ENCODE results near the gene SLC17A7. TPM values are rescaled to one million over a fixed set of nuclear protein-coding genes. Genes with fewer than 3 reads are reported as not detected.
A peak's percentile ranks its signal among the peaks of the same experiment; 100 is the strongest.

Gene SLC17A7
- total and polyA plus RNA-seq, 2 of the 13 experiments (the other 11 are each of a cell fraction or from before 2014, with no cell fraction given) = 0.32 TPM; not detected in 1

DNA sequence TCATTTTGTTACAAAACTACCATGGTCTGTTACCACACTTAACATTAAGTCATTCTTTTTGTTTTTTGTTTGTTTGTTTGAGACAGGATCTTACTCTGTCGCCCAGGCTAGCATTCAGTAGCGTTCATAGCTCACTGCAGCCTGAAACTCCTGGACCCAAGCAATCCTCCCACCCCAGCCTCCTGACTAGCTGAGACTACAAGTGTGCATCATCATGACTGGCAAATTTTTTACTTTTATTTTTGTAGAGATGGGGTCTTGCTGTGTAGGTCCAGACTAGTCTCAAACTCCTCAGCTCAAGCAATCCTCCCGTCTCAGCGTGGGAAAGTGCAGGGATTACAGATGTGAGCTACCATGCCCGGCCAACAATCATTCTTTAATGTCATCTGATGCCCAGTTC is 15.0 kb upstream of the SLC17A7 start:
- TF ChIP-seq SMAD3 (CRISPR knock-in tag; IDR thresholded peaks at IDR 0.05) (no peak), NFE2L2 (IDR thresholded peaks at IDR 0.05; ENCODE audit: low read length) (peak; percentile 62), ZNF143 (CRISPR knock-in tag; IDR thresholded peaks at IDR 0.05) (no peak), NR2C2 (CRISPR knock-in tag; IDR thresholded peaks at IDR 0.05; ENCODE audit: borderline replicate concordance) (no peak)
- TF ChIP-seq, protein P1, sequence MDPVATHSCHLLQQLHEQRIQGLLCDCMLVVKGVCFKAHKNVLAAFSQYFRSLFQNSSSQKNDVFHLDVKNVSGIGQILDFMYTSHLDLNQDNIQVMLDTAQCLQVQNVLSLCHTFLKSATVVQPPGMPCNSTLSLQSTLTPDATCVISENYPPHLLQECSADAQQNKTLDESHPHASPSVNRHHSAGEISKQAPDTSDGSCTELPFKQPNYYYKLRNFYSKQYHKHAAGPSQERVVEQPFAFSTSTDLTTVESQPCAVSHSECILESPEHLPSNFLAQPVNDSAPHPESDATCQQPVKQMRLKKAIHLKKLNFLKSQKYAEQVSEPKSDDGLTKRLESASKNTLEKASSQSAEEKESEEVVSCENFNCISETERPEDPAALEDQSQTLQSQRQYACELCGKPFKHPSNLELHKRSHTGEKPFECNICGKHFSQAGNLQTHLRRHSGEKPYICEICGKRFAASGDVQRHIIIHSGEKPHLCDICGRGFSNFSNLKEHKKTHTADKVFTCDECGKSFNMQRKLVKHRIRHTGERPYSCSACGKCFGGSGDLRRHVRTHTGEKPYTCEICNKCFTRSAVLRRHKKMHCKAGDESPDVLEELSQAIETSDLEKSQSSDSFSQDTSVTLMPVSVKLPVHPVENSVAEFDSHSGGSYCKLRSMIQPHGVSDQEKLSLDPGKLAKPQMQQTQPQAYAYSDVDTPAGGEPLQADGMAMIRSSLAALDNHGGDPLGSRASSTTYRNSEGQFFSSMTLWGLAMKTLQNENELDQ (CRISPR knock-in tag; IDR thresholded peaks at IDR 0.05; ENCODE audit: borderline replicate concordance) = no peak
- no TSS peak for BruUV-seq (replicated peaks)
- Histone ChIP-seq H3K4me2 (ENCODE audit: low read depth, low read length) (no peak overlapping the region), H3K4me1 (ENCODE audit: insufficient read depth, low read length) (peaks cover 18% of the 10 kb centered on the region), H3K4me3 (replicated peaks in 1 of 3; ENCODE audit: insufficient read depth in 1 of 3, low read depth in 2 of 3, low read length in 3 of 3) (no peak overlapping the region), H3K27ac (ENCODE audit: extremely low read length, insufficient read depth, low read length) (no peak overlapping the region), H4K20me1 (ENCODE audit: insufficient read depth, low read length) (no peaks in the 10 kb centered on the region), H2AFZ (ENCODE audit: low read length) (no peak overlapping the region), H3K36me3 (replicated peaks in 1 of 2; ENCODE audit: control insufficient read depth in 1 of 2, insufficient read depth in 2 of 2, low read length in 2 of 2) (peaks cover 0 to 1% of the 10 kb centered on the region in 2 experiments; a peak in 1 of 5 replicates), H3K9ac (ENCODE audit: insufficient read depth, low read depth, low read length) (no peak overlapping the region), H3K9me3 (ENCODE audit: low read length) (no peaks in the 10 kb centered on the region), H3K27me3 (ENCODE audit: control insufficient read depth in 1 of 2, insufficient read depth in 2 of 2, low read length in 2 of 2) (no peaks in the 10 kb centered on the region; a peak in 1 of 5 replicates), H3K79me2 (ENCODE audit: insufficient read depth, low read length) (peaks cover 16% of the 10 kb centered on the region)
- ChIA-PET CTCF (ENCODE audit: low intra/inter-chr PET ratio, low total read pairs) (no interaction called here), POLR2A (interaction anchor here (2.5 kb wide), 1 partner anchor 184 kb away, joined by 8 read pairs; the partner anchor contains the start of gene RRAS)
- ATAC-seq = no peak
- intact Hi-C loops (cut with micrococcal nuclease; ENCODE audit: unreplicated experiment) (no loop called here), in situ Hi-C loops (cut with HindIII; ENCODE audit: extremely low pct_ligation_motif_present, low pct_unique_long_range_greater_than_20kb) (no loop called here)
- DNase-seq (ENCODE audit: low spot score) = no peak
- 92% methylated on average over 5 of the region's 5 CpGs for WGBS (ENCODE audit: low lambda C conversion rate)
- no peak for FAIRE-seq

DNA sequence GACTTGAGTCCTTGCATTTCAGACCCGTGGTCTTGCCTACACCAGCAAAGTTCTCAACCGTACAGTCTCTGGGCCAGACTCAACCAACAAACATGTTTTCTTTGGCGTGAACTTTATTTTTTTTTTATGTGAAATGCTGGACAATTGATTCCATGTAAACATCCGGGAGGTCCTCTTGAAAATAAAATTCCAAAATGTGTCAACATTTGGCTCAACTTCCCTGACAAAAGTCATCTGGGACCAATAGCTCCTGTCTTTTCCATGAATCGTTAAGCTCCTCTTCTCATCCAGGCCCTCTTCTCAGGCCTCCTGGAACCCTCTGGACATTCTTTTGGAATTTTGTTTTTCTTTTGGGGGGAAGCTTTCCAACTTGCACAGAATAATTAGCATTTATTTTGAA is 14.4 kb upstream of the SLC17A7 start:
- peaks cover 20% of the 10 kb centered on the region for H3K79me2 ChIP-seq (ENCODE audit: insufficient read depth, low read length)
- H3K4me1 ChIP-seq (ENCODE audit: insufficient read depth, low read length) = peaks cover 18% of the 10 kb centered on the region
- ChIA-PET POLR2A (interaction anchor here (2.5 to 3.1 kb wide), 2 partner anchors 21 to 185 kb away, joined by 8 to 24 read pairs; partner anchors contain the start of gene RRAS), CTCF (ENCODE audit: low intra/inter-chr PET ratio, low total read pairs) (no interaction called here)
- FAIRE-seq (no peak), ATAC-seq (no peak), DNase-seq (ENCODE audit: low spot score) (no peak)
- no peaks in the 10 kb centered on the region for H3K9me3 ChIP-seq (ENCODE audit: low read length)
- H3K36me3 ChIP-seq (replicated peaks in 1 of 2; ENCODE audit: control insufficient read depth in 1 of 2, insufficient read depth in 2 of 2, low read length in 2 of 2) = peaks cover 0 to 1% of the 10 kb centered on the region in 2 experiments; a peak in 1 of 5 replicates
- H4K20me1 ChIP-seq (ENCODE audit: insufficient read depth, low read length) = no peaks in the 10 kb centered on the region
- H3K27ac ChIP-seq (ENCODE audit: extremely low read length, insufficient read depth, low read length) = no peak overlapping the region
- TF ChIP-seq RELA (CRISPR knock-in tag; IDR thresholded peaks at IDR 0.05) (no peak), ZNF816 (CRISPR knock-in tag; IDR thresholded peaks at IDR 0.05; ENCODE audit: borderline replicate concordance) (no peak), MZF1 (CRISPR knock-in tag; IDR thresholded peaks at IDR 0.05; ENCODE audit: borderline replicate concordance) (no peak), ZNF510 (CRISPR knock-in tag; IDR thresholded peaks at IDR 0.05; ENCODE audit: low read depth) (no peak), ZC3H4 (CRISPR knock-in tag; IDR thresholded peaks at IDR 0.05; ENCODE audit: borderline replicate concordance) (no peak), ZNF160 (CRISPR knock-in tag; IDR thresholded peaks at IDR 0.05) (no peak)
- TF ChIP-seq, protein P2, sequence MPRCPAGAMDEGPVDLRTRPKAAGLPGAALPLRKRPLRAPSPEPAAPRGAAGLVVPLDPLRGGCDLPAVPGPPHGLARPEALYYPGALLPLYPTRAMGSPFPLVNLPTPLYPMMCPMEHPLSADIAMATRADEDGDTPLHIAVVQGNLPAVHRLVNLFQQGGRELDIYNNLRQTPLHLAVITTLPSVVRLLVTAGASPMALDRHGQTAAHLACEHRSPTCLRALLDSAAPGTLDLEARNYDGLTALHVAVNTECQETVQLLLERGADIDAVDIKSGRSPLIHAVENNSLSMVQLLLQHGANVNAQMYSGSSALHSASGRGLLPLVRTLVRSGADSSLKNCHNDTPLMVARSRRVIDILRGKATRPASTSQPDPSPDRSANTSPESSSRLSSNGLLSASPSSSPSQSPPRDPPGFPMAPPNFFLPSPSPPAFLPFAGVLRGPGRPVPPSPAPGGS (CRISPR knock-in tag; IDR thresholded peaks at IDR 0.05) = no peak
- H2AFZ ChIP-seq (ENCODE audit: low read length) = no peak overlapping the region
- no TSS peak for BruUV-seq (replicated peaks)
- in situ Hi-C loops (cut with HindIII; ENCODE audit: extremely low pct_ligation_motif_present, low pct_unique_long_range_greater_than_20kb) (no loop called here), intact Hi-C loops (cut with micrococcal nuclease; ENCODE audit: unreplicated experiment) (no loop called here)
- H3K9ac ChIP-seq (ENCODE audit: insufficient read depth, low read depth, low read length) = no peak overlapping the region
- 92% methylated on average over 5 of the region's 5 CpGs for WGBS (ENCODE audit: low lambda C conversion rate)
- no peak overlapping the region for H3K4me2 ChIP-seq (ENCODE audit: low read depth, low read length)
- no peaks in the 10 kb centered on the region; a peak in 1 of 5 replicates for H3K27me3 ChIP-seq (ENCODE audit: control insufficient read depth in 1 of 2, insufficient read depth in 2 of 2, low read length in 2 of 2)
- H3K4me3 ChIP-seq (replicated peaks in 1 of 3; ENCODE audit: insufficient read depth in 1 of 3, low read depth in 2 of 3, low read length in 3 of 3) = no peak overlapping the region
